Uterus (tissue), 2 donors: ENCODE results near the gene GRAMD1A.

Experiments
- CTCF ChIP-seq, 4 experiments: fragments of 200-600 bp in 2 of 4; fragments of 450-650 bp in 2 of 4; sonication (generic) in 2 of 4; IDR thresholded peaks; one replicate each; pipeline ENCODE4 v1.5.1; 2016 to 2019; ENCODE audit warnings: antibody characterized with exemption in 4 of 4, mild to moderate bottlenecking in 2 of 4, moderate library complexity in 1 of 4
- POLR2A ChIP-seq, 2 donors: fragments of 450-650 bp; IDR thresholded peaks; one replicate each; pipeline ENCODE4 v1.6.1; 2016; ENCODE audit warnings: antibody characterized with exemption in 2 of 2, mild to moderate bottlenecking in 1 of 2, moderate library complexity in 1 of 2

- TF ChIP-seq CTCF (IDR thresholded peaks at IDR 0.05), result no peak
- peak; percentile 78 to 88 for TF ChIP-seq POLR2A (IDR thresholded peaks at IDR 0.05)
Measured at GRCh38 chr19:35000338-35000646, 169 bp downstream of the GRAMD1A start.
